ENCODE measurements around the gene WDFY1. TPM values are rescaled to one million over a fixed set of nuclear protein-coding genes. Genes with fewer than 3 reads are reported as not detected.

Gene WDFY1
- total and polyA plus RNA-seq, 9 of the 15 experiments (the other 6 are each of a cell fraction or from before 2014, with no cell fraction given), result 5.4 to 27.6 (median 17.5) TPM

GRCh38 chr2:223972656-223973102 lies 27.5 kb upstream of the WDFY1 start (continued):
- TF ChIP-seq HES1 (IDR thresholded peaks at IDR 0.05; ENCODE audit: low read depth), result no peak
- no peak for TF ChIP-seq FOXO4 (CRISPR knock-in tag; IDR thresholded peaks at IDR 0.05)
- TF ChIP-seq HDAC8 (tag; IDR thresholded peaks at IDR 0.05), result no peak

- Histone ChIP-seq H3K9me1 (ENCODE audit: control insufficient read depth, insufficient read depth, low read length) (no peaks in the 10 kb centered on the region), H3K27ac (ENCODE audit: extremely low read depth, low read depth, low read length) (no peak overlapping the region), H3K4me1 (replicated peaks in 1 of 2; ENCODE audit: control insufficient read depth in 2 of 2, insufficient read depth in 2 of 2, low read length in 2 of 2) (no peaks in the 10 kb centered on the region), H4K20me1 (replicated peaks; ENCODE audit: control insufficient read depth, insufficient read depth, low read length) (no peaks in the 10 kb centered on the region), H3K4me2 (ENCODE audit: insufficient read depth, low read length) (no peak overlapping the region), H3K79me2 (ENCODE audit: control insufficient read depth, insufficient read depth, low read length) (no peaks in the 10 kb centered on the region), H2AFZ (ENCODE audit: low read depth, low read length) (no peak overlapping the region), H3K9ac (ENCODE audit: insufficient read depth in 1 of 2, low read depth in 2 of 2, low read length in 2 of 2) (no peak overlapping the region), H3K36me3 (ENCODE audit: control insufficient read depth, insufficient read depth, low read length) (peaks cover 8% of the 10 kb centered on the region; the same call in 2 of the 3 replicates), H3K9me3 (replicated peaks; ENCODE audit: control insufficient read depth, insufficient read depth, low read depth, low read length) (no peaks in the 10 kb centered on the region), H3K27me3 (ENCODE audit: control insufficient read depth in 2 of 2, insufficient read depth in 2 of 2, low read length in 2 of 2) (no peaks in the 10 kb centered on the region; a peak in 1 of 5 replicates), H3K4me3 (no peak overlapping the region)
- DNase-seq (ENCODE audit: extremely low read depth in 1 of 4, low spot score in 3 of 4), result no peak
- POLR2A ChIA-PET, result no interaction called here
- 28% methylated on average over 5 of the region's 5 CpGs for WGBS (ENCODE audit: insufficient coverage, low coverage, missing lambda C conversion rate)
- ATAC-seq, result no peak
- intact Hi-C loops (cut with micrococcal nuclease), result loop anchor here (2.0 to 10.0 kb wide), 5 partner anchors 21 to 1033 kb away; no protein-coding TSS in a partner anchor
- no TSS peak for BruUV-seq (replicated peaks)
- in situ Hi-C loops (cut with MboI), result no loop called here
- CTCF ChIA-PET (ENCODE audit: low intra/inter-chr PET ratio), result interaction anchor here (2.2 to 2.6 kb wide), 2 partner anchors 22 to 679 kb away, joined by 6 to 9 read pairs; no protein-coding TSS in a partner anchor
- no peak for FAIRE-seq
- TF ChIP-seq RFX7 (CRISPR knock-in tag; IDR thresholded peaks at IDR 0.05) (no peak), ZNF280A (IDR thresholded peaks at IDR 0.05; ENCODE audit: low read depth, partially characterized antibody) (no peak), HDGF (IDR thresholded peaks at IDR 0.05) (no peak), ZBTB26 (CRISPR knock-in tag; IDR thresholded peaks at IDR 0.05) (no peak), SNIP1 (IDR thresholded peaks at IDR 0.05; ENCODE audit: low read depth) (no peak), HEY1 (CRISPR knock-in tag; IDR thresholded peaks at IDR 0.05; ENCODE audit: borderline replicate concordance) (no peak), RBM22 (IDR thresholded peaks at IDR 0.05; ENCODE audit: low read depth, low read length, poor library complexity, severe bottlenecking) (no peak), DPF2 (IDR thresholded peaks at IDR 0.05) (no peak), THRAP3 (IDR thresholded peaks at IDR 0.05; ENCODE audit: borderline replicate concordance) (no peak), MTF1 (CRISPR knock-in tag; IDR thresholded peaks at IDR 0.05; ENCODE audit: borderline replicate concordance) (no peak), ZNF699 (CRISPR knock-in tag; IDR thresholded peaks at IDR 0.05; ENCODE audit: insufficient replicate concordance) (no peak)
These were observed 26.6 kb upstream of the WDFY1 start for GRCh38 chr2:223971731-223972130.

Measured in K562 (cell line).